ENCODE results near the gene TMEM213.

- TF ChIP-seq, protein P1, sequence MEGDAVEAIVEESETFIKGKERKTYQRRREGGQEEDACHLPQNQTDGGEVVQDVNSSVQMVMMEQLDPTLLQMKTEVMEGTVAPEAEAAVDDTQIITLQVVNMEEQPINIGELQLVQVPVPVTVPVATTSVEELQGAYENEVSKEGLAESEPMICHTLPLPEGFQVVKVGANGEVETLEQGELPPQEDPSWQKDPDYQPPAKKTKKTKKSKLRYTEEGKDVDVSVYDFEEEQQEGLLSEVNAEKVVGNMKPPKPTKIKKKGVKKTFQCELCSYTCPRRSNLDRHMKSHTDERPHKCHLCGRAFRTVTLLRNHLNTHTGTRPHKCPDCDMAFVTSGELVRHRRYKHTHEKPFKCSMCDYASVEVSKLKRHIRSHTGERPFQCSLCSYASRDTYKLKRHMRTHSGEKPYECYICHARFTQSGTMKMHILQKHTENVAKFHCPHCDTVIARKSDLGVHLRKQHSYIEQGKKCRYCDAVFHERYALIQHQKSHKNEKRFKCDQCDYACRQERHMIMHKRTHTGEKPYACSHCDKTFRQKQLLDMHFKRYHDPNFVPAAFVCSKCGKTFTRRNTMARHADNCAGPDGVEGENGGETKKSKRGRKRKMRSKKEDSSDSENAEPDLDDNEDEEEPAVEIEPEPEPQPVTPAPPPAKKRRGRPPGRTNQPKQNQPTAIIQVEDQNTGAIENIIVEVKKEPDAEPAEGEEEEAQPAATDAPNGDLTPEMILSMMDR (IDR thresholded peaks at IDR 0.05): no peak
- TF ChIP-seq EZH2phosphoT487 (IDR thresholded peaks at IDR 0.05) (no peak), EZH2 (IDR thresholded peaks at IDR 0.05) (no peak)
Measured at GRCh38 chr7:138880881-138881578, 83.2 kb downstream of the TMEM213 start.

Measured in neural progenitor cell (in vitro differentiated cells).